Measurements from ENCODE around the gene RABEP1.
A peak's percentile ranks its signal among the peaks of the same experiment; 100 is the strongest.

Gene RABEP1

GRCh38 chr17:5364696-5365095 is 82.6 kb downstream of the RABEP1 start:
- ChIA-PET CTCF (no interaction called here), POLR2A (no interaction called here)
- DNase-seq (ENCODE audit: extremely low spot score): no peak
- TF ChIP-seq CTCF (IDR thresholded peaks at IDR 0.05; ENCODE audit: control extremely low read depth, extremely low read depth, low read depth, missing control alignments): no peak

- CTCF ChIA-PET: no interaction called here
- DNase-seq (ENCODE audit: extremely low spot score): no peak
- TF ChIP-seq CTCF (IDR thresholded peaks at IDR 0.05; ENCODE audit: control extremely low read depth, extremely low read depth, low read depth, missing control alignments): no peak
- POLR2A ChIA-PET: no interaction called here
These were observed 83.7 kb downstream of the RABEP1 start for GRCh38 chr17:5365831-5366230.

- no peak for DNase-seq (ENCODE audit: extremely low spot score)
- ChIA-PET POLR2A (no interaction called here), CTCF (interaction anchor here (0.6 to 1.4 kb wide), 2 partner anchors 15 to 21 kb away, joined by 3 read pairs; no protein-coding TSS in a partner anchor)
- TF ChIP-seq CTCF (IDR thresholded peaks at IDR 0.05; ENCODE audit: control extremely low read depth, extremely low read depth, low read depth, missing control alignments): no peak
These were observed 88.3 kb downstream of the RABEP1 start for GRCh38 chr17:5370411-5370810.

GRCh38 chr17:5373112-5373511 is 91.0 kb downstream of the RABEP1 start:
- ChIA-PET CTCF (interaction anchor here (1.5 to 2.1 kb wide), 3 partner anchors 12 to 30 kb away, joined by 3 to 8 read pairs (median 7); no protein-coding TSS in a partner anchor), POLR2A (interaction anchor here (1.0 kb wide), 1 partner anchor 66 kb away, joined by 3 read pairs; the partner anchor contains the start of gene C1QBP)

GRCh38 chr17:5378566-5379207 is 96.6 kb downstream of the RABEP1 start:
- no peak for DNase-seq (ENCODE audit: extremely low spot score)
- ChIA-PET POLR2A (no interaction called here), CTCF (interaction anchor here (0.8 kb wide), 1 partner anchor 17 kb away, joined by 3 read pairs; no protein-coding TSS in a partner anchor)
- no peak for TF ChIP-seq CTCF (IDR thresholded peaks at IDR 0.05; ENCODE audit: control extremely low read depth, extremely low read depth, low read depth, missing control alignments)

More at GRCh38 chr17:5373112-5373511, 91.0 kb downstream of the RABEP1 start:
- no peak for TF ChIP-seq CTCF (IDR thresholded peaks at IDR 0.05; ENCODE audit: control extremely low read depth, extremely low read depth, low read depth, missing control alignments)
- peak; percentile 22 for DNase-seq (ENCODE audit: extremely low spot score)

GRCh38 chr17:5379351-5380107 is 97.4 kb downstream of the RABEP1 start:
- no peak for TF ChIP-seq CTCF (IDR thresholded peaks at IDR 0.05; ENCODE audit: control extremely low read depth, extremely low read depth, low read depth, missing control alignments)
- ChIA-PET CTCF (interaction anchor here (1.2 to 2.6 kb wide), 2 partner anchors 7 to 11 kb away, joined by 4 to 11 read pairs; no protein-coding TSS in a partner anchor), POLR2A (no interaction called here)
- no peak for DNase-seq (ENCODE audit: extremely low spot score)
